Activated CD4-positive, alpha-beta memory T cell treated with anti-CD3 and anti-CD28 coated beads, Interleukin-2, amount 10 ng/mL, durations not matched to agents 7 days and 5 days (primary cell): ENCODE results near the gene SHFL. TPM values are rescaled to one million over a fixed set of nuclear protein-coding genes. Genes with fewer than 3 reads are reported as not detected.
A peak's percentile ranks its signal among the peaks of the same experiment; 100 is the strongest.

Experiments
- CTCF ChIA-PET: fragments of 350-600 bp; sonication (Branson Sonifier 250); formaldehyde crosslinking; loops from one replicate; lab custom pipeline; 2021; ENCODE audit warnings: antibody characterized with exemption, inconsistent platforms; lab: Charles Lee
- POLR2A ChIA-PET: fragments of 350-600 bp; sonication (Branson Sonifier 250); formaldehyde crosslinking; loops from one replicate; lab custom pipeline; 2021; ENCODE audit warnings: antibody characterized with exemption; lab: Charles Lee
- DNase-seq: peaks from one replicate; pipeline ENCODE4 v3.0.0-alpha.2; 2020
- H3K27ac Mint-ChIP-seq: one replicate; pipeline ENCODE4 v1.8.0; 2021; ENCODE audit warnings: mild to moderate bottlenecking, mixed read lengths
- H3K27me3 Mint-ChIP-seq: one replicate; pipeline ENCODE4 v1.8.0; 2021; ENCODE audit warnings: mixed read lengths
- H3K36me3 Mint-ChIP-seq: one replicate; pipeline ENCODE4 v1.8.0; 2021; ENCODE audit warnings: low read depth, mixed read lengths
- H3K4me1 Mint-ChIP-seq: one replicate; pipeline ENCODE4 v1.8.0; 2021; ENCODE audit warnings: mixed read lengths
- H3K4me3 Mint-ChIP-seq: one replicate; pipeline ENCODE4 v1.8.0; 2021; ENCODE audit warnings: mild to moderate bottlenecking, mixed read lengths
- H3K9me3 Mint-ChIP-seq: one replicate; pipeline ENCODE4 v1.8.0; 2021; ENCODE audit warnings: mixed read lengths
- total RNA-seq, 2 experiments: library from RNA; stranded (reverse); gene quantifications; one replicate each; pipeline ENCODE4 v1.2.3, GENCODE V29; 2021

SHFL gene
- total RNA-seq: 100 to 1,000 TPM; 103 to 108 TPM

DNA sequence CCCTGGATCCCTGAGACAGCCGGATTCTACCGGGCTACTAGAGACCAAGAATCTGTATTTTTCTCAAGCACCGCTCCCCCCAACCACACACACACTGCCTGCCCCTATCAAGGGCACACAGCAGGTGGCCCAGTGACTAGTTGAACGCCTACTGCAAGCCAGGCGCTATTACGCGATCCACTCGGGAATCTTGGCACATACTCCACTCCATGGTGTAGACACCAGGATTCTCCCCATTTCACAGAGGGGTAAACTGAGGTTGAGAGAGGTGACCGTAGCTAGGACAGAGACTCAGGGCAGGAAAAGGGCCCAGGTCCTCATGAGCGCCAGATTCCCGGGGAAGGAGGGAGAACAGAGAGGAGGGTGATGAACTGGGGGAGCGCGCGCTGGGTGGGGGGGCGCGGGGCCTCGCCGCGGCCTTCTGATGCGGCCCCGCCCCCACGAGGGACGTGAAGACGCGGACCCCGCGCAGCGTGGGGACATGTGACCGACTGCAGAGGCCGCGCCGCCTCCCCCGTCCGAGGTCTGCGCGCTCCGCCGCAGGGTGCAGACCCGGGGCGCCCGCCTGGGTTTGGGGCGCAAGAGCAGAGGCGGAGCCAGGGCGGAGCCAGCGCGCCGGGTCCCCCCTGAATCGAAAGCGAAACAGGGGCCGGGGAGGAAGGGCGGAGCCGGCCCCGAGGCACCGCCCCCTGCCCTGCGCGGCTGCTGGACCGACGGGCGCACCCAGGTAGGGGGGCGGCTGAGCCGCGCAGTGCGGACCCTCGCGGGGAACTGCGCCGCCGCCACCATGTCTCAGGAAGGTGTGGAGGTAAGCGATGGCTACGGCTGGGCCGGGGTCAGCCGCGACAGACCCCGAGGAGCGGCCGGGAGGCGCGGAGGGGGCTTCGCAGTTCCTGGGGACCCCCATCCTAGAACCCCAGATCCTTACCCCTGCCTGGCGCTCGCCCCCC, at the start of gene SHFL:
TSS of gene SHFL (plus strand) at position 677 of the 950 bp plus-strand sequence. CDS start at position 788, 111 bp downstream.
- ChIA-PET CTCF (no interaction called here), POLR2A (interaction anchor here (1.8 to 4.6 kb wide), 2 partner anchors 10 to 19 kb away, joined by 4 to 21 read pairs; no protein-coding TSS in a partner anchor)
- H3K4me3 Mint-ChIP-seq: peak within 1 kb of the TSS; percentile 85
- peak; percentile 90 for DNase-seq
- H3K27me3 Mint-ChIP-seq: no peaks in the 10 kb centered on the region
- H3K9me3 Mint-ChIP-seq: no peaks in the 10 kb centered on the region
- peaks cover 25% of the 10 kb centered on the region for H3K36me3 Mint-ChIP-seq
- H3K27ac Mint-ChIP-seq: peak within 1 kb of the TSS; percentile 74
- peaks cover 19% of the 10 kb centered on the region for H3K4me1 Mint-ChIP-seq

- Mint-ChIP-seq H3K27ac (no peak overlapping the region), H3K4me1 (no peaks in the 10 kb centered on the region), H3K27me3 (peaks cover 15% of the 10 kb centered on the region), H3K4me3 (no peak overlapping the region), H3K36me3 (no peaks in the 10 kb centered on the region), H3K9me3 (no peaks in the 10 kb centered on the region)
- ChIA-PET POLR2A (no interaction called here), CTCF (interaction anchor here (2.9 kb wide), 1 partner anchor 9 kb away, joined by 8 read pairs; no protein-coding TSS in a partner anchor)
- DNase-seq: no peak
Observed at GRCh38 chr19:10036601-10037071, 49.5 kb upstream of the SHFL start.

- Mint-ChIP-seq H3K4me3 (no peak overlapping the region), H3K27me3 (peaks cover 12% of the 10 kb centered on the region), H3K36me3 (no peaks in the 10 kb centered on the region), H3K9me3 (no peaks in the 10 kb centered on the region), H3K27ac (no peak overlapping the region), H3K4me1 (no peaks in the 10 kb centered on the region)
- ChIA-PET POLR2A (no interaction called here), CTCF (interaction anchor here (2.9 kb wide), 1 partner anchor 10 kb away, joined by 8 read pairs; no protein-coding TSS in a partner anchor)
- no peak for DNase-seq
Observed at GRCh38 chr19:10037367-10037766, 48.8 kb upstream of the SHFL start.

DNA sequence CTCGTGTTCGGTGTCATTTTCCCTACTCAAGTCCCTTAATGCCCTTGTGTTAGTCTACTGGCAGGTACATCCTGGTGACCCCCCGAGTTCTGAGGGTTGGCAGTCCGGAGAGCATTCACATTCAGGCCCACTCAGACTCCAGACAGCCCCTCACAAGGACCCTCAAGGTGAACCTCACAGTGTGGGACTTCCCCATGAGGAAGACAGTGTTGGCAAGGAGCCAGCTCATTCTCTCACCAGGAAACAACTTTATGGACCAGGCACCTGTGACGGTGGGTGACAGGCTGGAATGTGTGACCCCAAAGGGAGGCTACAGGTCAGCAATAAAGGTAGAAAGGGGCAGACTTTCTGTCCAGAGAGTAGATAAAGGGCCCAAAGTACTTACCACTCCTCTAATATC, 48.3 kb upstream of the SHFL start:
- no peaks in the 10 kb centered on the region for H3K4me1 Mint-ChIP-seq
- POLR2A ChIA-PET: no interaction called here
- H3K9me3 Mint-ChIP-seq: no peaks in the 10 kb centered on the region
- H3K4me3 Mint-ChIP-seq: no peak overlapping the region
- no peak overlapping the region for H3K27ac Mint-ChIP-seq
- CTCF ChIA-PET: interaction anchor here (2.9 kb wide), 1 partner anchor 10 kb away, joined by 8 read pairs; no protein-coding TSS in a partner anchor
- H3K27me3 Mint-ChIP-seq: peaks cover 12% of the 10 kb centered on the region
- H3K36me3 Mint-ChIP-seq: no peaks in the 10 kb centered on the region
- DNase-seq: no peak

DNA sequence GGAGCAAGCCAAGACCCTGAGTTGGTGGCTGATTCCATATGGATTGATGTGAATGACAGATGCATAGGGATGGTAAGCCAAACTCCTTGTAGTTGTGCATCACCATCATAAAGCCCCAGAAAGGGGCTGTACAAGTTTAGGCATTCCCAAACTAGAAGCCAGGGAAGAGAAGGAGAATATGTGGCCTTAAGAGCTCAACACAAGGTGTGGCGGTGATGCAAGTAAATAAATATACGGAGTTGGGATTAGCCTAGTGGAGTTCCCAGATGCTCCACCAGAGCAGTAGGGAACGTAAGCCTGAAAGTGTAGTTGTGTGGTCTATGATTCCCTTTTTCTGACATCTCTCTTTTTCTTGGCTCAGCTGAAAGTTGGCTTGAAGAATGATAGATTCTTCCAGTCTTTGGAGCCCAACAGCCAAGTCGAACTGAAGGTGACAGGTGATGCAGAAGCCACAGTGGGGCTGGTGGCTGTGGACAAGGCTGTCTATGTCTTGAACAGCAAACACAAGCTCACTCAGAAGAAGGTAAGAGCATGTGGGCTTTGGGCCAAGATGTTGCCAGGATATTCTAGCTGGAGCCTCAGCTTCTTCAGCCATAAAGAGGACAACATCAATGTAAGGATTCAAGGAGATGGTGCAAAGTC, 42.7 kb upstream of the SHFL start:
- ChIA-PET POLR2A (no interaction called here), CTCF (interaction anchor here (1.6 kb wide), 1 partner anchor 16 kb away, joined by 3 read pairs; no protein-coding TSS in a partner anchor)
- H3K4me3 Mint-ChIP-seq: no peak overlapping the region
- no peaks in the 10 kb centered on the region for H3K36me3 Mint-ChIP-seq
- no peaks in the 10 kb centered on the region for H3K9me3 Mint-ChIP-seq
- H3K4me1 Mint-ChIP-seq: no peaks in the 10 kb centered on the region
- no peak overlapping the region for H3K27ac Mint-ChIP-seq
- H3K27me3 Mint-ChIP-seq: peaks cover 13% of the 10 kb centered on the region
- no peak for DNase-seq

DNA sequence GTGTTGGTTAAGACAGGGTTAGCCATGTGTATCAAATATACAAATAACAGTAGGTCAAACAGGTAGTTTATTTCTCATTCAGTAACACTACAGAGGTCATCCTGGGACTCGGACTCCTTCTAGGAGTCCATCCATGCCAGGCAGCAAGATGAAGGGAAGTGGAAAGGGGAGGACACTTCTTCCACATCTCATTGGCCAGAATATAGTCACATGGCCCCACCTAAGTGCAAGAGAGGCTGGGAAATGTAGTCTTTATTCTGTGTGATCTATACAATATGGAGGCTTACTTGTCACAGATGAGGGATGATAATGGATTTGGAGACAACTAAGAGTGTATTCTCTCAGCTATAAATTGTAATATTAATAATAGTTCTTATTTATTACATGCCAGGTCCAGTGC, 41.7 kb upstream of the SHFL start:
- CTCF ChIA-PET: interaction anchor here (1.6 kb wide), 1 partner anchor 17 kb away, joined by 3 read pairs; no protein-coding TSS in a partner anchor
- DNase-seq: no peak
- H3K27ac Mint-ChIP-seq: no peak overlapping the region
- no peaks in the 10 kb centered on the region for H3K9me3 Mint-ChIP-seq
- H3K36me3 Mint-ChIP-seq: no peaks in the 10 kb centered on the region
- POLR2A ChIA-PET: no interaction called here
- H3K27me3 Mint-ChIP-seq: peaks cover 13% of the 10 kb centered on the region
- no peaks in the 10 kb centered on the region for H3K4me1 Mint-ChIP-seq
- no peak overlapping the region for H3K4me3 Mint-ChIP-seq

GRCh38 chr19:10045371-10045770, 40.7 kb upstream of the SHFL start:
- peaks cover 13% of the 10 kb centered on the region for H3K27me3 Mint-ChIP-seq
- CTCF ChIA-PET: interaction anchor here (1.6 kb wide), 1 partner anchor 18 kb away, joined by 3 read pairs; no protein-coding TSS in a partner anchor

DNA sequence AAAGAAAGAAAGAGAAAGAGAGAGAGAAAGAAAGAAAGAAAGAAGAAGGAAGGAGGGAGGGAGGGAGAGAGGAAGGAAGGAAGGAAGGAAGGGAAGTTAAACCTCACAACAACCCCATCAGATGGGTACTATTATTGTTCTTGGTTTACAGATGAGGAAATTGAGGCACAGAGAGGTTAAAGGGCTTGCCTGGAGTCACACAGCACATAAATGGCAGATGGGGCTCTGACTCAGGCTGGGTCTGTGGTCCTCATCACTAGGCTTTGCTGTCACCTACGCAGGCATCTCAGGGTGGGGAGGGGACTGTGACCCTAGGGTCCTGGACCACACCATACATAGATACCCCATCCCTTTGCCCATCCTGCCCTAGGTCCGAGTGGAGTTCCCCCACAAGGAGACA, 36.5 kb upstream of the SHFL start:
- ChIA-PET CTCF (no interaction called here), POLR2A (no interaction called here)
- H3K27ac Mint-ChIP-seq: no peak overlapping the region
- H3K36me3 Mint-ChIP-seq: no peaks in the 10 kb centered on the region
- no peak overlapping the region for H3K4me3 Mint-ChIP-seq
- no peaks in the 10 kb centered on the region for H3K9me3 Mint-ChIP-seq
- peaks cover 4% of the 10 kb centered on the region for H3K27me3 Mint-ChIP-seq
- no peak for DNase-seq
- no peaks in the 10 kb centered on the region for H3K4me1 Mint-ChIP-seq

More at GRCh38 chr19:10045371-10045770, 40.7 kb upstream of the SHFL start:
- no peak for DNase-seq
- Mint-ChIP-seq H3K4me1 (no peaks in the 10 kb centered on the region), H3K36me3 (no peaks in the 10 kb centered on the region), H3K4me3 (no peak overlapping the region), H3K9me3 (no peaks in the 10 kb centered on the region), H3K27ac (no peak overlapping the region)
- POLR2A ChIA-PET: no interaction called here

DNA sequence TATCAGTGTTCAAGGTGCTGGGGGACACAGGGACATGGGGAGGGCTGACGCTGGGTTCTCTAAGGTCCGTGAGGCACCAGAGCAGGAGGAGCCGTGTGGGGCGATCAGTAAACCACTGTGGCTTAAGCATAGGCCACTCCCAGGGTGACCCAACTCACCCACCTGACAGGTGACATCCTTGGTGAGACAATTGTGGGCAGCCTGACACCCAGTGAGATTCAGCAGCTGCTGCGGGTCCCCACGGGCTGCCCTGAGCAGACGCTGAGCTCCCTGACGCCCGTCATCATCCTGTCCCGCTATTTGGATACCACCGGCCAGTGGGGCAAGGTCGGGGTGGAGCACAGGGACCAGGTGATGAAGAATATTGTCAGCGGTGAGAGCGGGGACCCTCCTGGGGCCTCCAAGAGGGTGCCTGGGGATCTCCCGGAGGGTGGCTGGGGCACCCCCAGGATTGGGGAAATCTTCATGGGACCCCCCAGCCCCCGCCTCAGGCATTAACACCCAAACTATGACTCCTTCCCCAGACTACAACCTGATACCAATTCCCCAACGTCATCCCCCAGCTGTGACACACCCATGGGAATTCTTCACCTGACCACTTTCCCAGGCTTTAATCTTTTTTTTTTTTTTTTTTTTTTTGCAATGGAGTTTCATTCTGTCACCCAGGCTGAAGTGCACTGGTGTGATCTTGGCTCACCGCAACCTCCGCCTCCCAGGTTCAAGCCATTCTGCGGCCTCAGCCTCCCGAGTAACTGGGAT, 33.3 kb upstream of the SHFL start:
- Mint-ChIP-seq H3K9me3 (no peaks in the 10 kb centered on the region), H3K27me3 (no peaks in the 10 kb centered on the region), H3K4me1 (no peaks in the 10 kb centered on the region), H3K36me3 (no peaks in the 10 kb centered on the region), H3K4me3 (no peak overlapping the region), H3K27ac (no peak overlapping the region)
- no peak for DNase-seq
- ChIA-PET CTCF (no interaction called here), POLR2A (no interaction called here)

DNA sequence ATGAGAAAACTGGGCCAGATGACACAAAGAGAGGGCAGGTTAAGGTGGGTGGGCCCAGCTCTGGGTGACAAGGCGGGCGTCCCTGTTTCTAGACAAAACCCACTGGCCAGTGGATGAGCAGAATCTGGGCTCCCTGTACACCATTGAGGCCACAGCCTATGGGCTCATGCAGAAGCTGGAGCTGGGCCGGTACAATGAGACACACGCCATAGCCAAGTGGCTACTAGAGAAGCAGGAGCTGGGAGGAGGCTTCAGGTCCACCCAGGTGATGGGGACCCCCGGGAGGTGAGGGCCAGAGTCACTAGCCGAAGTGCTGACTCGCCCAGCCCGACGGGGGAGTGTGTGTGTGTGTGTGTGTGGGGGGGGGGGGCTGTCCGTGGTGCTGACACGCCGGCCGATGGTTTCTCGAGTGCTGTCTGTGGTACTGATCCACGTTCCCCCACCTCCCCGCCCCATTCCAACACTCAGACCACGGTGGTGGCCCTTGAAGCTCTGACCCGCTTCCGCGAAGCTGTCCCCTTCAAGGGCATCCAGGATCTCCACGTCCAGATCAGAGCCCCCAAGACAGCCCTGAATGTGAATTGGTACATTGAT, 24.3 kb upstream of the SHFL start:
- peaks cover 9% of the 10 kb centered on the region for H3K27me3 Mint-ChIP-seq
- no peak for DNase-seq
- no peaks in the 10 kb centered on the region for H3K9me3 Mint-ChIP-seq
- ChIA-PET CTCF (no interaction called here), POLR2A (no interaction called here)
- H3K4me3 Mint-ChIP-seq: no peak overlapping the region
- H3K27ac Mint-ChIP-seq: no peak overlapping the region
- no peaks in the 10 kb centered on the region for H3K36me3 Mint-ChIP-seq
- no peaks in the 10 kb centered on the region for H3K4me1 Mint-ChIP-seq

- POLR2A ChIA-PET: no interaction called here
- H3K9me3 Mint-ChIP-seq: no peaks in the 10 kb centered on the region
- CTCF ChIA-PET: interaction anchor here (0.9 to 1.6 kb wide), 2 partner anchors 28 to 181 kb away, joined by 3 to 4 read pairs; no protein-coding TSS in a partner anchor
- no peak overlapping the region for H3K4me3 Mint-ChIP-seq
- peaks cover 9% of the 10 kb centered on the region for H3K27me3 Mint-ChIP-seq
- DNase-seq: peak; percentile 48
- peaks cover 12% of the 10 kb centered on the region for H3K4me1 Mint-ChIP-seq
- no peaks in the 10 kb centered on the region for H3K36me3 Mint-ChIP-seq
- H3K27ac Mint-ChIP-seq: no peak overlapping the region
Observed at GRCh38 chr19:10068205-10068604, 17.9 kb upstream of the SHFL start.

DNA sequence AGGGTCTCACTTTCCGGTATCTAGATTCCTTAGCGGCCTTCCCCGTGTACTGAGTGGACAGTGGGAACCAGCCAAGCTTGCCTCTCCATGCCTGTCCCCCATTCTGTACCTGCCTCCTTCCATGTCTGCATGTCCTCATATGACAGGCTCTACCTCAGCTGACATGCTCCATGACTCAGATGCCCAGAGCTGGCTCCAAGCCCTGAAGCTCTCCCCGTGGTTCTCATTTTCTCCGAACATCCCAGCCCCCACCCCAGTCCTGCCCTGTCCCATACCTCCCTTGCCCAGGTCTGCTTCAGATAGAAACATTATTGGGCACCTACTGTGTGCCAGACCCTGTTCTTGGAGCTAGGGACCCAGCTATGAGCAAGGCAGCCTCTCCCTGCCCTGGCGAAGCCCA, 17.1 kb upstream of the SHFL start:
- peaks cover 4% of the 10 kb centered on the region for H3K27me3 Mint-ChIP-seq
- peaks cover 3% of the 10 kb centered on the region for H3K9me3 Mint-ChIP-seq
- POLR2A ChIA-PET: no interaction called here
- no peaks in the 10 kb centered on the region for H3K36me3 Mint-ChIP-seq
- CTCF ChIA-PET: no interaction called here
- H3K4me3 Mint-ChIP-seq: no peak overlapping the region
- no peak overlapping the region for H3K27ac Mint-ChIP-seq
- DNase-seq: no peak
- H3K4me1 Mint-ChIP-seq: peaks cover 12% of the 10 kb centered on the region
